AG09309 (cell line): ENCODE results near the gene C10orf105.

Experiments
- DNase-seq: peaks from one replicate; pipeline ENCODE4 v3.0.0-alpha.2; 2010; ENCODE audit warnings: low read depth
- H3K4me3 ChIP-seq: 2 replicates; pipeline ENCODE4 v1.5.1; 2011; ENCODE audit warnings: mild to moderate bottlenecking, low read depth, low read length, moderate library complexity; ENCODE audit not compliant: control insufficient read depth
- TF ChIP-seq, protein P1 (sequence below): IDR thresholded peaks from 2 replicates; pipeline ENCODE4 v1.5.1; 2011; ENCODE audit warnings: mild to moderate bottlenecking, low read depth, low read length, inconsistent platforms; ENCODE audit not compliant: insufficient read depth, control insufficient read depth; ENCODE audit errors: missing control alignments

Gene C10orf105

DNA sequence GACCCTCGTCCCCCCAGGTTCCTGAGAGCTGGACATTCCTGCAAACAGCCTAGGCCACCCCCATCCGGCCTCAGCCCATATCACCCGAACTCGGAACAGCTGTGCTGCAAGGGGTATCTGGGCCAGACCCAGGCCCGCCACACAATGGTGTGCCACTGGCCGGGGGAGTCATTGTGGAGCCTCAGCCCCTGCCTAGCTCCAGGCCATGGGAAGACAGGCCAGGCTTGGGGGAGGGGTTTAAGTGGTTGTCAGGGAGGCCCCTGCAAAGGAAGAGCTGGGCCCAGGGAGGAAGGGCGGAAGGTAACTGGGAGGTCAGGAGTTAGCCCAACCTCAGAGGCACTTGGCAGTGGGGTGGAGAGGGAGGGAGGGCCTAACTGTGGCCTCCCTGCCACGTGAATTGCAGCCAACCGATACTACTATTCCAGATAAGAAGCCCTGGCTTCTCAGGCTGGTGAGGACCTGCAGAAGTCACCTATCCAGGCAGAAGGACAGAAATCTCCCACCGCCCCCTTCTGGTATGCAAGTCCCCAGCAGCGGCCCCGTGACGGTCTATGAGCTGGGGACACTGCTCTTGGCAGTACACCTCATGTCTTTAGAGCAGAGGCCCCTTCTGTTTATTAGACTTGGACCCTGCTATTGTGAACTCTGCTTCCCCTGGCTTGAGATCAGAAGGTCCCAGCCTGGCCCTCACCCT, 26.9 kb upstream of the C10orf105 start:
- TF ChIP-seq, protein P1, sequence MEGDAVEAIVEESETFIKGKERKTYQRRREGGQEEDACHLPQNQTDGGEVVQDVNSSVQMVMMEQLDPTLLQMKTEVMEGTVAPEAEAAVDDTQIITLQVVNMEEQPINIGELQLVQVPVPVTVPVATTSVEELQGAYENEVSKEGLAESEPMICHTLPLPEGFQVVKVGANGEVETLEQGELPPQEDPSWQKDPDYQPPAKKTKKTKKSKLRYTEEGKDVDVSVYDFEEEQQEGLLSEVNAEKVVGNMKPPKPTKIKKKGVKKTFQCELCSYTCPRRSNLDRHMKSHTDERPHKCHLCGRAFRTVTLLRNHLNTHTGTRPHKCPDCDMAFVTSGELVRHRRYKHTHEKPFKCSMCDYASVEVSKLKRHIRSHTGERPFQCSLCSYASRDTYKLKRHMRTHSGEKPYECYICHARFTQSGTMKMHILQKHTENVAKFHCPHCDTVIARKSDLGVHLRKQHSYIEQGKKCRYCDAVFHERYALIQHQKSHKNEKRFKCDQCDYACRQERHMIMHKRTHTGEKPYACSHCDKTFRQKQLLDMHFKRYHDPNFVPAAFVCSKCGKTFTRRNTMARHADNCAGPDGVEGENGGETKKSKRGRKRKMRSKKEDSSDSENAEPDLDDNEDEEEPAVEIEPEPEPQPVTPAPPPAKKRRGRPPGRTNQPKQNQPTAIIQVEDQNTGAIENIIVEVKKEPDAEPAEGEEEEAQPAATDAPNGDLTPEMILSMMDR: peak; percentile 7
- DNase-seq: no peak
- no peak overlapping the region for H3K4me3 ChIP-seq

DNA sequence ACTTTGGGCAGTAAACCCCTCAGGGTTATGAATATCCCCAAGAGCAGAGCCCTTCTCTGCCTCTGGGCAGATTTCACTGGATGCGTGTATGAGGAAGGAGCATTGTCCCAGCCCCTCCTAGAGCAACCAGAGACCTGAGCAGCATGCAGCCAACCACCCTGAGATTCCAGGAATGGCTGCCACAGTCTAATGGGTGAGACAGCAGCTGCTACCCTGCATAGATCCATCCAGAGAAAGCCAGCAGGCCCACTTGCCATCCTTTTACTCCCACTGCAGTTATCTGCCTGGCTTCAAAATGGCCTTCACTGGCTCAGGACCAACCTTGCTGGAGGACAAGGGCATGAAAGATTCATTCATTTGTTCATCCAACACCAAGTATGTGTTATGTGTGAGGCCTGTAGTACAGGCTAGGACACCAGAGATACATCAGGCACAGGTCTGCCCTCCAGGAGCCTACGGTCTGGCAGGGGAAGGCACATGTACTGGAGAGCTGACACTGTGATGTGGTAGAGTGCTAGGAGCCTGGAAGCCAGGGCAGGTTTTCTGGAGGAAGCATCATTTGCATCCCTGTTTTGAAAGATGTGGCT, 26.2 kb upstream of the C10orf105 start:
- DNase-seq: no peak
- no peak overlapping the region for H3K4me3 ChIP-seq
- TF ChIP-seq, protein P1: no peak

DNA sequence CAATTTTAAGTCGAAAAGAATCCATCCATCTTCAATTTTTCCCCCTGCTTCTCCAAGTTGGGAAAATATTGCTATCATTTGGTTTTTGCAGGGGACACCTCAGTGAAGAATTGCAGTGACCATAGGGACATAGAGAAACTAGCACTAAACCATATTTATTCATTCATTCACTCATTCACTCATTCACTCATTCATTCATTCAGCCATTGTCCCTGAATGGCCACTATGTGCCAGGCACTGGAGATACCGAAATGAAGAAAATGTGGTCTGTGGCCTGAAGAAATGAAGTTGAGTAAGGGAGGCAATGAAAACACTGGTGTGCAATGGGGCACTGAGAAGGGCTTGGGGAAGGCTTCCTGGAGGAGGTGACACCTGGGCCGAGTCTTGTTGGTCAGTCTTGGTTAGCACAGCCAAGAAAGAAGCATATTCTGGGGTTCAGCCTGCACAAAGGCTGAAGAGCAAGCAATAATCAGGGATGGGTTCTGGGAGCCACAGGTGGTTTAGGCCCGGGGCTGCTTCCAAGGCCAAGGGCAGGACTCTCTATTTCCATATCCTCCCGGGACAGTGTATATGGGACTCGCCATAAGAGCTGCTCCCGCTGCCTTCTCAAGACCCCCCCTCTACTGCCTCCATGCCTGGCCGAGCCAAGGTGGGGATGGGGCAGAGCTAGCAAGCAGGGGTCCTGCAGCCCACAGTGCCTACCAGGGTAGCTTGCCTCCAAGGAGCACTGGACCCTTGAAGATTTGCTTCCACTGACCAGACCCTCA, 25.5 kb upstream of the C10orf105 start:
- TF ChIP-seq, protein P1: no peak
- H3K4me3 ChIP-seq: no peak overlapping the region
- no peak for DNase-seq

DNA sequence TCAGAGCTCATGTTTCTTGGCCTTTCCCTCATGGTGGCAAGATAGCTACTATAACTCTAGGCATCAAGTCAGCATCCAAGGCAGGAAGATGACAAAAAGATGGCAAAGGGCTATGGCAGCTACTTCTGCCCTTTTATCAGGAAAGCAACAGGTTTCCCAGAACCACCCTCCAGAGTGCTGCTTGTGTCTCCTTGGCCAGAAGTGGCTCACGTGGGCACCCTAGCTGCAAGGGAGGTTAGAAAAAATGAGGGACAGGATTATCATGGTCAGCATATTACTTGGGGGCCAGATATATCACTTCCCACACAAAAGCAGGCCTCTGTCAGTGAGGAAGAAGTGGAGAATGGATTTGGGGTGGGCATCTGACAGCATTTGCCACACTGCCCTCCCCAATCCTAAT, 24.3 kb upstream of the C10orf105 start:
- H3K4me3 ChIP-seq: no peak overlapping the region
- TF ChIP-seq, protein P1: no peak
- DNase-seq: no peak

DNA sequence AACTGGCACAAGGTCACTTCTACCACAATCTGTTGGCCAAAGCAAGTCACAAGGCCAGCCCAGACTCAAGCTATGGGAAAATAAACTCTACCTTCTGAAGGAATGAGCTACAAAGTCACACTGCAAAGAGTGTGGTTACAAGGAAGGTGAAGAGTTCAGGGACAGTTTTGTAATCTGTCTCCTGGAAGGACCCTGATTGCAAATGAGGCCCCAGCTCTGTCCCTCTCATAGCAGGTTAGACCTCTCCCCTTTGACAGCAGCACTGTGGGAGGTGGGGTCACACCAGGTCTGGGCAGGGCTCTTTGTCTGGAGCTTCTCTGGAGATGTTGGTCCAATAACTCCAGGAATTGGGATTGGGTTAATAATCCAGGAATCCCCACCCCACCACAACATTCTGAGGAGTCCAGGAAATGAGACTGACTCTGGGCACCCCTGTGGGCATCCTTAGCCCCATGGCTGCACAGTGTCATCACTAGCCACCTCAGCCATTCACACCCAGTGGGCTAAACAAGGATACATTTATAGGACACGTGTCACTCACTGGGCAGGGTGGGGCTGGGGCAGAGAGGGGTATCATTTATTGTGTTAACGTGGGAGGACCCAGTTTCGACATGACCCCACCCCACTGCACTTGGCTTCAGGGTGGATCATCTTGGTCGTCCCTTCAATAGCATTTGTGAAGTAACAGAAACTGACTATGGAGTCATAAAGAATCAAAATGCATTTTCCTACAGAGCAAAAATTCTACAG, 23.7 kb upstream of the C10orf105 start:
- no peak overlapping the region for H3K4me3 ChIP-seq
- TF ChIP-seq, protein P1: no peak
- DNase-seq: no peak

DNA sequence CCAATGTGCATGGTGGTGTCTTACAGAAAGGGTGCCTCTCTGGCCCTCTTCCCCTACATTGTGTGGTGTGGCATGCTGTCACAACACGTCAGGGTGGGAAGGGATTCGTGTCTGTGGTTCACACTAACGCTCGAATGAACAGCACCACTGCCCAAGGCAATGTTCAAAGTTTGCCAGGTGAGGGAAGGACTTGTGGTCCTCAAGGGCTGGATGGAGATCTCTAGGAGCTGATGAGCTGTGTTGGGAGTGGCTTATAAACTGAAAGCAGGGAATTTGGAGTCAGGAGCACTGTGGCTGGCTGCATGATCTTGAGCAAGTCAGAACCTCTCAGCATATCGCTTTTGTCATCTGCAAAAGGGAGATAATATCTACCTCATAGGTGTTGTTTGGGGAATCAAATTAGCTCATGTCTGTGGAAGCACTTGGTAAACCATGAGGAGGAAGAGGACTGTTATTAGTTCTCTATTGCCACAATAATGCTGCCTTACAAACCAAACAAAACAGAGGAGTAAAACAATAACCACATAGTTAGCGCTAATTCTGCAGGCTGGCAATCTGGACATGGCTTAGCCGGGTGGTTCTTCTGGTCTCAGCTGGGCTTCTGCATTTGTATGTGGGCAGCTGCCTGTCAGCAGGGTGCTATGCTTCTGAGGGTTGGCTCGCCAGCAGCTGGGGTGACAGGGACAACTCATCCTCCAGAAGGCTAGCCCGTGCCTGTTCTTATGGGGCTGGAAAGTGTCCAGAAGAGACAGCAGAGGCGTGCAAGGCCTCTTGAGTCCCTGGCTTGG, 22.9 kb upstream of the C10orf105 start:
- no peak overlapping the region for H3K4me3 ChIP-seq
- no peak for DNase-seq
- TF ChIP-seq, protein P1: no peak
